ENCODE results near the gene BORCS8.

The BORCS8 gene

DNA sequence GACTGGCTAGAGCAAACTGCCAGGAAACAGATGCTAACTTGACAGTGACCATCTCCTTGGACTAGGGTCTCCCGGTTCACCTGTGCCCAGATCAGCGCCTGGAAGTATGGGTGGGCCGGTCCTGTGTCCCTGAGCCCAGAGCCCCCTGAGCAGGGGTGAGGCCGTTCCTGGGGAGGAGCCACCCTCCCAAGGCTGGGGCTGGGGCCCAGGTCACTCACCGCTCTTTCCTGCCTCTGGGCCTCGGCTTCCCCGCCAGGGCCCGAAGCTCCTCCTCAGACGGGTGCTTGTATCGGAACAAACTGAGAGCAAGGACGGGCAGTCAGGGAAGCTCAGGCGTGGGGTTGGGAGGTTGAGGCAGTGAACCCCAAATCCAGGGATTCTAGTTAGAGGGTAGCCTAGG, 59.0 kb downstream of the BORCS8 start:
- Mint-ChIP-seq H3K27ac (no peak overlapping the region), H3K27me3 (ENCODE audit: low read depth) (no peaks in the 10 kb centered on the region), H3K9me3 (peaks cover 5% of the 10 kb centered on the region), H3K4me1 (peaks cover 7% of the 10 kb centered on the region), H3K4me3 (no peak overlapping the region), H3K36me3 (ENCODE audit: low read depth) (peaks cover 38% of the 10 kb centered on the region)
- TF ChIP-seq, protein P1, sequence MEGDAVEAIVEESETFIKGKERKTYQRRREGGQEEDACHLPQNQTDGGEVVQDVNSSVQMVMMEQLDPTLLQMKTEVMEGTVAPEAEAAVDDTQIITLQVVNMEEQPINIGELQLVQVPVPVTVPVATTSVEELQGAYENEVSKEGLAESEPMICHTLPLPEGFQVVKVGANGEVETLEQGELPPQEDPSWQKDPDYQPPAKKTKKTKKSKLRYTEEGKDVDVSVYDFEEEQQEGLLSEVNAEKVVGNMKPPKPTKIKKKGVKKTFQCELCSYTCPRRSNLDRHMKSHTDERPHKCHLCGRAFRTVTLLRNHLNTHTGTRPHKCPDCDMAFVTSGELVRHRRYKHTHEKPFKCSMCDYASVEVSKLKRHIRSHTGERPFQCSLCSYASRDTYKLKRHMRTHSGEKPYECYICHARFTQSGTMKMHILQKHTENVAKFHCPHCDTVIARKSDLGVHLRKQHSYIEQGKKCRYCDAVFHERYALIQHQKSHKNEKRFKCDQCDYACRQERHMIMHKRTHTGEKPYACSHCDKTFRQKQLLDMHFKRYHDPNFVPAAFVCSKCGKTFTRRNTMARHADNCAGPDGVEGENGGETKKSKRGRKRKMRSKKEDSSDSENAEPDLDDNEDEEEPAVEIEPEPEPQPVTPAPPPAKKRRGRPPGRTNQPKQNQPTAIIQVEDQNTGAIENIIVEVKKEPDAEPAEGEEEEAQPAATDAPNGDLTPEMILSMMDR (IDR thresholded peaks at IDR 0.05; ENCODE audit: unreplicated experiment in 3 of 3) = no peak

DNA sequence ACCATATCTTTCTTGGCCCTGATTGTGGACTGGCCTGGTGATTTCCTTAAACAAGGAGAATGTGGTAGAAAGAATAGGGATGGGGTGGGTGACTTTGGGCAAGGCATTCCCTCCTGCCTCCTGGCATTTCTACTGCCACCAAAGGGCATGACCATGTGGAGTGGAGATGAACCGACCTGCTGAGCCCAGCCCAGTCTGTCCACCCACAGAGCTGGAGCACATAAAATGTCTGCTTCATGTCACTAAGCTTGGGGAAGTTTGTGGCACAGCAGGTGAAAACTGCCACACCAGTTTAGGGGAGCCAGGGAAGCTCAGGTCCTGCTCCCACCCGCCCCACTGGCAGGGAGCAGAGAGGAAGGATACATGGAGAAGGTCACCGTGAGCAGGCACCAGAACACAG, 60.0 kb downstream of the BORCS8 start:
- Mint-ChIP-seq H3K27me3 (ENCODE audit: low read depth) (no peaks in the 10 kb centered on the region), H3K4me1 (no peaks in the 10 kb centered on the region), H3K4me3 (no peak overlapping the region), H3K27ac (no peak overlapping the region), H3K36me3 (ENCODE audit: low read depth) (peaks cover 41% of the 10 kb centered on the region), H3K9me3 (peaks cover 6% of the 10 kb centered on the region)
- TF ChIP-seq, protein P1 (IDR thresholded peaks at IDR 0.05; ENCODE audit: unreplicated experiment in 3 of 3) = no peak
